ENCODE results near the gene SCRN1. TPM values are rescaled to one million over a fixed set of nuclear protein-coding genes. Genes with fewer than 3 reads are reported as not detected.

Gene SCRN1
- total and polyA plus RNA-seq, 2 of the 4 experiments (the other 2 are of a cell fraction), result 57.1 to 124 TPM

DNA sequence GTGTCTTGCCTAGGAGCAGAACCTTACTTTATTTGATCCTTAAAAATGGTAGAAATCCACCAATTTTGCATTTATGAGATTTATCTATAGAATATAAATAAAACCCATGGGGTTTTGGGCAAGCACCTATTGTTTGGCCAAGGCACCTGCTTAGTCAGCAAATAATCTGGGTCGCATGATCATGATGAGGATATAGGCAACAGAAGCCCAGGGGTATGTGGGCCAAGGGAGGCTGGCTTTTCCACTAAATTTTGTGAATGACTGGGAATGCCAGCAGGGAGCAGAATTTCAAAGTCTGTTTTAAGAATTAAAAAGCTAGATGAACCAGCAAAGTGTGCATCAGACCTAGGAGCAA, 17.3 kb downstream of the SCRN1 start:
- Histone ChIP-seq H2AFZ (replicated peaks; ENCODE audit: low read length, poor library complexity) (no peak overlapping the region), H4K20me1 (ENCODE audit: insufficient read depth, low read length) (peaks cover 79% of the 10 kb centered on the region), H3K56ac (ENCODE audit: extremely low read depth, insufficient read depth, low read length) (no peak overlapping the region), H3K4me3 (ENCODE audit: insufficient read depth, low read depth, low read length) (no peak overlapping the region), H3K4ac (ENCODE audit: low read depth, low read length) (no peak overlapping the region), H4K91ac (ENCODE audit: insufficient read depth, low read depth, low read length) (no peak overlapping the region), H3K4me2 (ENCODE audit: low read depth, low read length) (no peak overlapping the region), H3K14ac (replicated peaks; ENCODE audit: low read depth, low read length) (no peak overlapping the region), H3K79me1 (ENCODE audit: low read depth in 1 of 2, low read length in 2 of 2) (peaks cover 42 to 82% of the 10 kb centered on the region in 2 experiments), H2AK9ac (replicated peaks; ENCODE audit: low read depth, low read length, poor library complexity) (no peak overlapping the region), H2BK15ac (ENCODE audit: low read depth, low read length) (no peak overlapping the region), H2BK5ac (ENCODE audit: low read depth, low read length, poor library complexity, severe bottlenecking) (no peak overlapping the region), H2BK20ac (ENCODE audit: low read depth, low read length) (no peak overlapping the region), H3K9me3 (ENCODE audit: control insufficient read depth, insufficient read depth, low read length) (no peaks in the 10 kb centered on the region), H2BK120ac (ENCODE audit: low read depth, low read length) (no peak overlapping the region), H3K23ac (ENCODE audit: low read depth, low read length) (no peak overlapping the region), H3K9me1 (ENCODE audit: insufficient read depth, low read length) (peaks cover 23% of the 10 kb centered on the region), H3K27me3 (ENCODE audit: control insufficient read depth, insufficient read depth, low read length) (no peaks in the 10 kb centered on the region), H3K27ac (ENCODE audit: insufficient read depth, low read length) (no peak overlapping the region), H3K36me3 (ENCODE audit: control insufficient read depth, insufficient read depth, low read length) (peaks cover 5% of the 10 kb centered on the region), H4K5ac (ENCODE audit: low read depth, low read length) (no peak overlapping the region), H4K8ac (ENCODE audit: low read depth in 2 of 2, low read length in 2 of 2) (no peak overlapping the region), H3K4me1 (ENCODE audit: control insufficient read depth, insufficient read depth, low read length) (peaks cover 11% of the 10 kb centered on the region), H3K9ac (ENCODE audit: low read depth, low read length) (no peak overlapping the region), H3K18ac (ENCODE audit: low read depth, low read length) (no peak overlapping the region), H2AK5ac (ENCODE audit: low read depth, low read length) (no peak overlapping the region)
- ATAC-seq (ENCODE audit: low read depth) (no peak), DNase-seq (no peak)
- POLR2A ChIA-PET (ENCODE audit: unreplicated experiment), result no interaction called here
- peak; percentile 93 for TF ChIP-seq MAFK (IDR thresholded peaks at IDR 0.05; ENCODE audit: low read depth, low read length)
- no peak for TF ChIP-seq RFX5 (IDR thresholded peaks at IDR 0.05; ENCODE audit: low read depth, low read length)
- in situ Hi-C loops (cut with MboI; ENCODE audit: low sequenced_read_pairs), result no loop called here
- no CpG with 5 or more reads among the region's 1 CpG for WGBS, 2 experiments (ENCODE audit: extremely low coverage in 2 of 2, insufficient read length in 1 of 2)
- no TSS peak for BruUV-seq (replicated peaks)
- intact Hi-C loops (cut with micrococcal nuclease), result no loop called here
- dilution Hi-C loops (cut with HindIII; ENCODE audit: low sequenced_read_pairs, unreplicated experiment), result no loop called here
- CTCF ChIA-PET, result no interaction called here

Data from IMR-90 (cell line).